HG02870 (cell line): ENCODE measurements around the gene DDX31.
A peak's percentile ranks its signal among the peaks of the same experiment; 100 is the strongest.

Experiments used
- ATAC-seq: cut with Tn5 transposase; IDR thresholded peaks from one replicate; pipeline ENCODE4 v1.9.1; 2021; ENCODE audit warnings: mild to moderate bottlenecking, moderate library complexity; ENCODE audit not compliant: unreplicated experiment

The DDX31 gene

GRCh38 chr9:132674485-132674884 is 4.7 kb upstream of the DDX31 start:
- no peak for ATAC-seq

- ATAC-seq = no peak
These were observed 3.6 kb upstream of the DDX31 start for GRCh38 chr9:132673355-132673754.

- no peak for ATAC-seq
These were observed 2.6 kb upstream of the DDX31 start for GRCh38 chr9:132672413-132672690.

- ATAC-seq = no peak
These were observed 2.0 kb upstream of the DDX31 start for GRCh38 chr9:132671620-132672412.

GRCh38 chr9:132670457-132671391 is 941 bp upstream of the DDX31 start, which contains the start of gene GTF3C4:
GTF3C4 (plus strand) TSS chr9:132670464; CDS start chr9:132670599, 135 bp downstream.
- peak; percentile 51 for ATAC-seq

GRCh38 chr9:132669319-132669697 is 475 bp downstream of the DDX31 start:
- no peak for ATAC-seq

- no peak for ATAC-seq
These were observed 5.9 kb downstream of the DDX31 start for GRCh38 chr9:132663851-132664250.

GRCh38 chr9:132663117-132663516 is 6.7 kb downstream of the DDX31 start:
- no peak for ATAC-seq

- ATAC-seq = no peak
These were observed 7.4 kb downstream of the DDX31 start for GRCh38 chr9:132662152-132662945.

GRCh38 chr9:132656299-132656698 is 13.5 kb downstream of the DDX31 start:
- no peak for ATAC-seq

- no peak for ATAC-seq
These were observed 18.5 kb downstream of the DDX31 start for GRCh38 chr9:132651259-132651658.

- no peak for ATAC-seq
These were observed 21.1 kb downstream of the DDX31 start for GRCh38 chr9:132648685-132649084.

GRCh38 chr9:132648283-132648682 is 21.5 kb downstream of the DDX31 start:
- no peak for ATAC-seq

- ATAC-seq = no peak
These were observed 22.0 kb downstream of the DDX31 start for GRCh38 chr9:132647806-132648205.

- ATAC-seq = no peak
These were observed 22.4 kb downstream of the DDX31 start for GRCh38 chr9:132647355-132647754.

GRCh38 chr9:132646726-132647125 is 23.1 kb downstream of the DDX31 start:
- no peak for ATAC-seq

GRCh38 chr9:132645711-132646110 is 24.1 kb downstream of the DDX31 start:
- no peak for ATAC-seq

GRCh38 chr9:132645306-132645705 is 24.5 kb downstream of the DDX31 start:
- ATAC-seq = no peak

GRCh38 chr9:132644251-132644650 is 25.5 kb downstream of the DDX31 start:
- ATAC-seq = no peak

- ATAC-seq = no peak
These were observed 28.6 kb downstream of the DDX31 start for GRCh38 chr9:132641216-132641615.

- ATAC-seq = no peak
These were observed 30.5 kb downstream of the DDX31 start for GRCh38 chr9:132639322-132639721.
